Measurements from ENCODE around the gene CDC42EP2.

The CDC42EP2 gene
- long read RNA-seq, partial matches to known transcripts, result 0 of 1 reads
- long read RNA-seq, other reads (novel, unspliced or antisense), result 0 of 1 reads

GRCh38 chr11:65314501-65315203, at the start of gene CDC42EP2:
TSS of gene CDC42EP2 (plus strand) at chr11:65314866. CDS start at chr11:65320899, 6,033 bp downstream.
- Histone ChIP-seq H3K27me3 (ENCODE audit: insufficient read depth, poor library complexity, severe bottlenecking) (peaks cover 3% of the 10 kb centered on the region), H3K4me3 (replicated peaks; ENCODE audit: insufficient read depth, low read length) (peak within 1 kb of the TSS; percentile 78), H3K27ac (replicated peaks) (no peak within 1 kb of the TSS)
- TF ChIP-seq GABPA (IDR thresholded peaks at IDR 0.05; ENCODE audit: low read depth) (no peak), POLR2AphosphoS5 (IDR thresholded peaks at IDR 0.05; ENCODE audit: low read depth) (no peak), CTCF (IDR thresholded peaks at IDR 0.05; ENCODE audit: insufficient read depth, low read length) (no peak), REST (IDR thresholded peaks at IDR 0.05; ENCODE audit: insufficient replicate concordance, low read depth) (no peak), SPI1 (IDR thresholded peaks at IDR 0.05; ENCODE audit: borderline replicate concordance, low read depth) (no peak)
- peak; percentile 52 to 61 for DNase-seq (ENCODE audit: low read depth in 1 of 2, low spot score in 1 of 2)

GRCh38 chr11:65266210-65266609, 48.5 kb upstream of the CDC42EP2 start:
- H3K27me3 ChIP-seq (ENCODE audit: insufficient read depth, poor library complexity, severe bottlenecking), result no peaks in the 10 kb centered on the region
- no peak overlapping the region for H3K4me3 ChIP-seq (replicated peaks; ENCODE audit: insufficient read depth, low read length)
- TF ChIP-seq GABPA (IDR thresholded peaks at IDR 0.05; ENCODE audit: low read depth) (no peak), CTCF (IDR thresholded peaks at IDR 0.05; ENCODE audit: insufficient read depth, low read length) (no peak), REST (IDR thresholded peaks at IDR 0.05; ENCODE audit: insufficient replicate concordance, low read depth) (no peak), POLR2AphosphoS5 (IDR thresholded peaks at IDR 0.05; ENCODE audit: low read depth) (no peak), SPI1 (IDR thresholded peaks at IDR 0.05; ENCODE audit: borderline replicate concordance, low read depth) (no peak)
- DNase-seq (ENCODE audit: low read depth in 1 of 2, low spot score in 1 of 2), result no peak
- no peak overlapping the region for H3K27ac ChIP-seq (replicated peaks)

GRCh38 chr11:65274735-65275682, 39.7 kb upstream of the CDC42EP2 start:
- Histone ChIP-seq H3K27ac (replicated peaks) (no peak overlapping the region), H3K27me3 (ENCODE audit: insufficient read depth, poor library complexity, severe bottlenecking) (no peaks in the 10 kb centered on the region), H3K4me3 (replicated peaks; ENCODE audit: insufficient read depth, low read length) (no peak overlapping the region)
- peak in 1 of 2 experiments; percentile 55 for DNase-seq (ENCODE audit: low read depth in 1 of 2, low spot score in 1 of 2)
- TF ChIP-seq GABPA (IDR thresholded peaks at IDR 0.05; ENCODE audit: low read depth) (no peak), POLR2AphosphoS5 (IDR thresholded peaks at IDR 0.05; ENCODE audit: low read depth) (no peak), REST (IDR thresholded peaks at IDR 0.05; ENCODE audit: insufficient replicate concordance, low read depth) (no peak), CTCF (IDR thresholded peaks at IDR 0.05; ENCODE audit: insufficient read depth, low read length) (peak; percentile 53)

Data from HL-60 (cell line).